HepG2 (cell line): ENCODE results near the gene GON4L. TPM values are rescaled to one million over a fixed set of nuclear protein-coding genes. Genes with fewer than 3 reads are reported as not detected.

Experiments
- ATF3 ChIP-seq: sonication (generic); formaldehyde crosslinking; IDR thresholded peaks from 2 replicates; pipeline ENCODE4 v1.4.0; 2020; ENCODE audit warnings: missing genetic modification reagents
- HES4 ChIP-seq: sonication (generic); formaldehyde crosslinking; IDR thresholded peaks from 2 replicates; pipeline ENCODE4 v1.9.0; 2021; ENCODE audit warnings: mild to moderate bottlenecking, missing genetic modification reagents, borderline replicate concordance
- MED1 ChIP-seq: sonication (generic); formaldehyde crosslinking; IDR thresholded peaks from 2 replicates; pipeline ENCODE4 v1.4.0; 2020; ENCODE audit warnings: missing genetic modification reagents
- MLLT10 ChIP-seq: sonication (generic); formaldehyde crosslinking; IDR thresholded peaks from 2 replicates; pipeline ENCODE4 v1.4.0; 2020; ENCODE audit warnings: missing genetic modification reagents
- MTA3 ChIP-seq: sonication (generic); formaldehyde crosslinking; IDR thresholded peaks from 2 replicates; pipeline ENCODE4 v1.4.0; 2020; ENCODE audit warnings: missing genetic modification reagents
- NCOR1 ChIP-seq: fragments of 200-600 bp; sonication (generic); IDR thresholded peaks from 2 replicates; pipeline ENCODE4 v1.7.0; 2017; ENCODE audit warnings: antibody characterized with exemption, low read length, borderline replicate concordance
- NFE2 ChIP-seq: sonication (generic); formaldehyde crosslinking; IDR thresholded peaks from 2 replicates; pipeline ENCODE4 v1.4.0; 2020; ENCODE audit warnings: missing genetic modification reagents
- NFYC ChIP-seq: IDR thresholded peaks from 2 replicates; pipeline ENCODE4 v1.6.1; 2016; ENCODE audit warnings: missing genetic modification reagents, missing compliant biosample characterization
- RBFOX2 ChIP-seq: fragments of 200-400 bp; formaldehyde crosslinking; IDR thresholded peaks from 2 replicates; pipeline ENCODE4 v1.6.1; 2017; ENCODE audit warnings: low read depth, mild to moderate bottlenecking, low read length
- RELA ChIP-seq: sonication (generic); formaldehyde crosslinking; IDR thresholded peaks from 2 replicates; pipeline ENCODE4 v1.4.0; 2020; ENCODE audit warnings: missing genetic modification reagents
- SAP130 ChIP-seq: IDR thresholded peaks from 2 replicates; pipeline ENCODE4 v1.6.1; 2016; ENCODE audit warnings: low read depth
- SMARCC2 ChIP-seq: fragments of 450-650 bp; IDR thresholded peaks from 2 replicates; pipeline ENCODE4 v1.6.1; 2017; ENCODE audit warnings: antibody characterized with exemption, mild to moderate bottlenecking
- SMC3 ChIP-seq: IDR thresholded peaks from 2 replicates; pipeline ENCODE4 v1.6.1; 2011; ENCODE audit warnings: low read length, improper control_type of control experiment
- SOX5 ChIP-seq: IDR thresholded peaks from 2 replicates; pipeline ENCODE4 v1.6.1; 2016; ENCODE audit warnings: borderline replicate concordance
- TGIF2 ChIP-seq: IDR thresholded peaks from 2 replicates; pipeline ENCODE4 v1.6.1; 2016; ENCODE audit warnings: control low read depth, missing compliant biosample characterization
- ZBTB1 ChIP-seq: sonication (generic); formaldehyde crosslinking; IDR thresholded peaks from 2 replicates; pipeline ENCODE4 v1.4.0; 2020; ENCODE audit warnings: missing genetic modification reagents, borderline replicate concordance
- ZBTB8A ChIP-seq: sonication (generic); formaldehyde crosslinking; IDR thresholded peaks from 2 replicates; pipeline ENCODE4 v1.4.0; 2020; ENCODE audit warnings: mild to moderate bottlenecking, low read depth, missing genetic modification reagents, borderline replicate concordance
- ZNF20 ChIP-seq: sonication (generic); formaldehyde crosslinking; IDR thresholded peaks from 2 replicates; pipeline ENCODE4 v1.4.0; 2020; ENCODE audit warnings: mild to moderate bottlenecking, moderate library complexity, missing genetic modification reagents
- ZNF207 ChIP-seq: fragments of 450-650 bp; IDR thresholded peaks from 2 replicates; pipeline ENCODE4 v1.6.1; 2016; ENCODE audit warnings: antibody characterized with exemption, borderline replicate concordance
- ZNF562 ChIP-seq: sonication (generic); formaldehyde crosslinking; IDR thresholded peaks from 2 replicates; pipeline ENCODE4 v1.8.0; 2022; ENCODE audit warnings: missing genetic modification reagents, borderline replicate concordance
- polyA plus RNA-seq, 8 experiments: library from polyadenylated mRNA; depleted of rRNA in 3 of 8; stranded (reverse) in 7 of 8; unstranded in 1 of 8; fragments of >200 nt; fragmentation: Illumina TruSeq in 4 of 8; extraction: Trizol in 4 of 8; gene quantifications; 2 replicates each; pipeline versions ENCODE4 v1.2.1 to v1.2.3, GENCODE V29; 2011 to 2016; ENCODE audit warnings: low read depth in 4 of 8, missing spikeins in 1 of 8, mixed read lengths in 1 of 8; ENCODE audit not compliant: insufficient read depth in 1 of 8
- total RNA-seq, 5 experiments: library from RNA; depleted of rRNA; stranded (reverse); fragments of >200 nt; fragmentation: Illumina TruSeq; extraction: Trizol; gene quantifications; 2 replicates each; pipeline ENCODE4 v1.2.3, GENCODE V29; 2016; ENCODE audit warnings: low read depth in 1 of 5
- TF ChIP-seq, protein P1 (sequence below), 2 experiments: sonication (generic) in 1 of 2; formaldehyde crosslinking in 1 of 2; IDR thresholded peaks; 2 replicates each; pipeline versions ENCODE4 v1.4.0 to v1.6.1; 2016 to 2020; ENCODE audit warnings: borderline replicate concordance in 1 of 2, low read depth in 1 of 2, mild to moderate bottlenecking in 1 of 2, missing genetic modification reagents in 1 of 2
- TF ChIP-seq, protein P2 (sequence below): sonication (generic); formaldehyde crosslinking; IDR thresholded peaks from 2 replicates; pipeline ENCODE4 v1.4.0; 2020; ENCODE audit warnings: missing genetic modification reagents, borderline replicate concordance
- TF ChIP-seq, protein P3 (sequence below): sonication (generic); formaldehyde crosslinking; IDR thresholded peaks from 2 replicates; pipeline ENCODE4 v1.8.0; 2023; ENCODE audit warnings: mild to moderate bottlenecking, missing genetic modification reagents

The GON4L gene
- total and polyA plus RNA-seq, 2 of the 13 experiments (the other 11 are each of a cell fraction or from before 2014, with no cell fraction given) = 14.6 to 19.6 TPM

DNA sequence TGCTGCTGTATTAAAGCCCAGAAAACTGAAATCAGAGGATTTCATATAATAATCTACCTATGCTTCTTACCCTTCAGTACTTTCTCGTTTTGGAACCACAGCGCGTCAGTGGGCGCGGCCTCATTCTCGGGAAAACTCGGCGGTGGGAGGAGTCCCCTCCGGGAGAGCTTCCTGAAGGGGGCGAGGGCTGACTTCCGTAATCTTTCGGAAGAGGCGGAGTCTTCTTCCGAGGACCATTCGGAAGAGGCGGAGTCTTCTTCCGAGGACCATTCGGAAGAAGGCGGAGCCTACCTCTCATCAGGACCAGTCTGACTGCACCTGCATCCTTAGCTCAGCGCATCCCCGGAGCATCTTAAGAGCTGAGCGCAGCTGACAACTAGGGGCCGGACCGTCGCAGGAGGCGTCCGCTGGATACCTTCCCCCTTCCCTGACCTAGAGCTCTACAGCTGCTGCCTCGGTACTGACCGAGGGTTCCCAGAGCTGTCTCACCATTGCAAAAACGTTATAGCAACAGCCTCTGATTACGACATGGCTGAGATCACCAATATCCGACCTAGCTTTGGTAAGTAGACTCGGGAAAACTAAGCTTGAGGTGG is 2.3 kb upstream of the GON4L start, which contains the start of gene SYT11 (continued):
- TF ChIP-seq RBFOX2 = no peak
- TF ChIP-seq, protein P1, sequence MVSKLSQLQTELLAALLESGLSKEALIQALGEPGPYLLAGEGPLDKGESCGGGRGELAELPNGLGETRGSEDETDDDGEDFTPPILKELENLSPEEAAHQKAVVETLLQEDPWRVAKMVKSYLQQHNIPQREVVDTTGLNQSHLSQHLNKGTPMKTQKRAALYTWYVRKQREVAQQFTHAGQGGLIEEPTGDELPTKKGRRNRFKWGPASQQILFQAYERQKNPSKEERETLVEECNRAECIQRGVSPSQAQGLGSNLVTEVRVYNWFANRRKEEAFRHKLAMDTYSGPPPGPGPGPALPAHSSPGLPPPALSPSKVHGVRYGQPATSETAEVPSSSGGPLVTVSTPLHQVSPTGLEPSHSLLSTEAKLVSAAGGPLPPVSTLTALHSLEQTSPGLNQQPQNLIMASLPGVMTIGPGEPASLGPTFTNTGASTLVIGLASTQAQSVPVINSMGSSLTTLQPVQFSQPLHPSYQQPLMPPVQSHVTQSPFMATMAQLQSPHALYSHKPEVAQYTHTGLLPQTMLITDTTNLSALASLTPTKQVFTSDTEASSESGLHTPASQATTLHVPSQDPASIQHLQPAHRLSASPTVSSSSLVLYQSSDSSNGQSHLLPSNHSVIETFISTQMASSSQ (IDR thresholded peaks at IDR 0.05; ENCODE audit: low read depth) = no peak
- TF ChIP-seq, protein P1 (CRISPR knock-in tag; IDR thresholded peaks at IDR 0.05; ENCODE audit: borderline replicate concordance) = no peak
- no peak for TF ChIP-seq ZNF562 (CRISPR knock-in tag)
- TF ChIP-seq MLLT10 (CRISPR knock-in tag) = no peak
- no peak for TF ChIP-seq ZNF20 (CRISPR knock-in tag)
- TF ChIP-seq MED1 = no peak
- no peak for TF ChIP-seq ZBTB8A (CRISPR knock-in tag)
- no peak; the same call in 1 of the 2 replicates for TF ChIP-seq NCOR1
- no peak for TF ChIP-seq NFYC (CRISPR knock-in tag)
- no peak for TF ChIP-seq HES4 (CRISPR knock-in tag)
- no peak for TF ChIP-seq SMARCC2
- TF ChIP-seq ZBTB1 (CRISPR knock-in tag) = no peak
- no peak for TF ChIP-seq NFE2 (CRISPR knock-in tag)
- TF ChIP-seq, protein P2, sequence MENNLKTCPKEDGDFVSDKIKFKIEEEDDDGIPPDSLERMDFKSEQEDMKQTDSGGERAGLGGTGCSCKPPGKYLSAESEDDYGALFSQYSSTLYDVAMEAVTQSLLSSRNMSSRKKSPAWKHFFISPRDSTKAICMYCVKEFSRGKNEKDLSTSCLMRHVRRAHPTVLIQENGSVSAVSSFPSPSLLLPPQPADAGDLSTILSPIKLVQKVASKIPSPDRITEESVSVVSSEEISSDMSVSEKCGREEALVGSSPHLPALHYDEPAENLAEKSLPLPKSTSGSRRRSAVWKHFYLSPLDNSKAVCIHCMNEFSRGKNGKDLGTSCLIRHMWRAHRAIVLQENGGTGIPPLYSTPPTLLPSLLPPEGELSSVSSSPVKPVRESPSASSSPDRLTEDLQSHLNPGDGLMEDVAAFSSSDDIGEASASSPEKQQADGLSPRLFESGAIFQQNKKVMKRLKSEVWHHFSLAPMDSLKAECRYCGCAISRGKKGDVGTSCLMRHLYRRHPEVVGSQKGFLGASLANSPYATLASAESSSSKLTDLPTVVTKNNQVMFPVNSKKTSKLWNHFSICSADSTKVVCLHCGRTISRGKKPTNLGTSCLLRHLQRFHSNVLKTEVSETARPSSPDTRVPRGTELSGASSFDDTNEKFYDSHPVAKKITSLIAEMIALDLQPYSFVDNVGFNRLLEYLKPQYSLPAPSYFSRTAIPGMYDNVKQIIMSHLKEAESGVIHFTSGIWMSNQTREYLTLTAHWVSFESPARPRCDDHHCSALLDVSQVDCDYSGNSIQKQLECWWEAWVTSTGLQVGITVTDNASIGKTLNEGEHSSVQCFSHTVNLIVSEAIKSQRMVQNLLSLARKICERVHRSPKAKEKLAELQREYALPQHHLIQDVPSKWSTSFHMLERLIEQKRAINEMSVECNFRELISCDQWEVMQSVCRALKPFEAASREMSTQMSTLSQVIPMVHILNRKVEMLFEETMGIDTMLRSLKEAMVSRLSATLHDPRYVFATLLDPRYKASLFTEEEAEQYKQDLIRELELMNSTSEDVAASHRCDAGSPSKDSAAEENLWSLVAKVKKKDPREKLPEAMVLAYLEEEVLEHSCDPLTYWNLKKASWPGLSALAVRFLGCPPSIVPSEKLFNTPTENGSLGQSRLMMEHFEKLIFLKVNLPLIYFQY (CRISPR knock-in tag) = no peak
- TF ChIP-seq, protein P3, sequence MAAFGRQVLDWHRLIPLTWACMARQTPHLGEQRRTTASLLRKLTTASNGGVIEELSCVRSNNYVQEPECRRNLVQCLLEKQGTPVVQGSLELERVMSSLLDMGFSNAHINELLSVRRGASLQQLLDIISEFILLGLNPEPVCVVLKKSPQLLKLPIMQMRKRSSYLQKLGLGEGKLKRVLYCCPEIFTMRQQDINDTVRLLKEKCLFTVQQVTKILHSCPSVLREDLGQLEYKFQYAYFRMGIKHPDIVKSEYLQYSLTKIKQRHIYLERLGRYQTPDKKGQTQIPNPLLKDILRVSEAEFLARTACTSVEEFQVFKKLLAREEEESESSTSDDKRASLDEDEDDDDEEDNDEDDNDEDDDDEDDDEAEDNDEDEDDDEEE (CRISPR knock-in tag) = no peak
- TF ChIP-seq ZNF207 = no peak
- TF ChIP-seq SAP130 = peak; percentile 72
- 0 out of 2 replicates have a peak, but pooled peaks have one; percentile 32 for TF ChIP-seq SOX5 (CRISPR knock-in tag)
- no peak for TF ChIP-seq MTA3 (CRISPR knock-in tag)
- TF ChIP-seq RELA = no peak
- TF ChIP-seq TGIF2 (CRISPR knock-in tag) = no peak
- TF ChIP-seq SMC3 = no peak
- TF ChIP-seq ATF3 (CRISPR knock-in tag) = no peak
